ENCODE measurements around the gene FAM20C. TPM values are rescaled to one million over a fixed set of nuclear protein-coding genes. Genes with fewer than 3 reads are reported as not detected.

The FAM20C gene
- total and polyA plus RNA-seq, 3 experiments from 2014 or later: 3.2 to 3.6 TPM; not detected in 1

GRCh38 chr7:279821-280220 lies 87.5 kb downstream of the FAM20C start:
- Mint-ChIP-seq H3K27me3 (peaks cover 6 to 30% of the 10 kb centered on the region in 2 donors), H3K4me3 (no peak overlapping the region), H3K9me3 (peaks cover 0 to 9% (median 3%) of the 10 kb centered on the region in 5 donors), H3K4me1 (no peaks in the 10 kb centered on the region), H3K27ac (no peak overlapping the region), H3K36me3 (no peaks in the 10 kb centered on the region)
- H3K4me1 ChIP-seq (ENCODE audit: insufficient read depth, low read length): no peaks in the 10 kb centered on the region
- peaks cover 6% of the 10 kb centered on the region for H3K27me3 ChIP-seq (ENCODE audit: insufficient read depth, low read length, poor library complexity, severe bottlenecking)
- DNase-seq: no peak
- no peak overlapping the region for H3K4me3 ChIP-seq (ENCODE audit: low read length)
- ChIA-PET POLR2A (no interaction called here), CTCF (no interaction called here)
- no peak overlapping the region for H3K27ac ChIP-seq (ENCODE audit: low read depth, low read length)
- H3K9me3 ChIP-seq (ENCODE audit: low read length): no peaks in the 10 kb centered on the region
- no peaks in the 10 kb centered on the region for H3K36me3 ChIP-seq (ENCODE audit: insufficient read depth, low read length)

- H3K9me3 ChIP-seq (ENCODE audit: low read length): no peaks in the 10 kb centered on the region
- H3K36me3 ChIP-seq (ENCODE audit: insufficient read depth, low read length): no peaks in the 10 kb centered on the region
- no peak overlapping the region for H3K27ac ChIP-seq (ENCODE audit: low read depth, low read length)
- POLR2A ChIA-PET: no interaction called here
- no peaks in the 10 kb centered on the region for H3K36me3 Mint-ChIP-seq
- H3K4me3 ChIP-seq (ENCODE audit: low read length): no peak overlapping the region
- no peak for DNase-seq
- H3K27ac Mint-ChIP-seq: no peak overlapping the region
- H3K27me3 ChIP-seq (ENCODE audit: insufficient read depth, low read length, poor library complexity, severe bottlenecking): peaks cover 6% of the 10 kb centered on the region
- H3K4me1 Mint-ChIP-seq: no peaks in the 10 kb centered on the region
- no peak overlapping the region for H3K4me3 Mint-ChIP-seq
- H3K4me1 ChIP-seq (ENCODE audit: insufficient read depth, low read length): no peaks in the 10 kb centered on the region
- H3K9me3 Mint-ChIP-seq: peaks cover 0 to 5% (median 0%) of the 10 kb centered on the region in 5 donors
- CTCF ChIA-PET: no interaction called here
- H3K27me3 Mint-ChIP-seq: peaks cover 9 to 33% of the 10 kb centered on the region in 2 donors
Measured at GRCh38 chr7:280461-280860, 88.1 kb downstream of the FAM20C start.

- Histone ChIP-seq H3K36me3 (ENCODE audit: insufficient read depth, low read length) (no peaks in the 10 kb centered on the region), H3K4me3 (ENCODE audit: low read length) (no peak overlapping the region), H3K27me3 (ENCODE audit: insufficient read depth, low read length, poor library complexity, severe bottlenecking) (peaks cover 6% of the 10 kb centered on the region), H3K27ac (ENCODE audit: low read depth, low read length) (no peak overlapping the region), H3K4me1 (ENCODE audit: insufficient read depth, low read length) (no peaks in the 10 kb centered on the region), H3K9me3 (ENCODE audit: low read length) (no peaks in the 10 kb centered on the region)
- Mint-ChIP-seq H3K4me1 (no peaks in the 10 kb centered on the region), H3K27me3 (peaks cover 15 to 39% of the 10 kb centered on the region in 2 donors), H3K36me3 (no peaks in the 10 kb centered on the region), H3K4me3 (no peak overlapping the region), H3K27ac (no peak overlapping the region), H3K9me3 (peaks cover 0 to 3% (median 0%) of the 10 kb centered on the region in 5 donors)
- ChIA-PET POLR2A (no interaction called here), CTCF (no interaction called here)
- no peak for DNase-seq
Measured at GRCh38 chr7:281637-282036, 89.3 kb downstream of the FAM20C start.

GRCh38 chr7:282621-283020 lies 90.2 kb downstream of the FAM20C start:
- Mint-ChIP-seq H3K27ac (no peak overlapping the region), H3K9me3 (no peaks in the 10 kb centered on the region), H3K27me3 (peaks cover 18 to 38% of the 10 kb centered on the region in 2 donors), H3K36me3 (no peaks in the 10 kb centered on the region), H3K4me1 (no peaks in the 10 kb centered on the region), H3K4me3 (no peak overlapping the region)
- Histone ChIP-seq H3K36me3 (ENCODE audit: insufficient read depth, low read length) (no peaks in the 10 kb centered on the region), H3K4me1 (ENCODE audit: insufficient read depth, low read length) (no peaks in the 10 kb centered on the region), H3K4me3 (ENCODE audit: low read length) (no peak overlapping the region), H3K27me3 (ENCODE audit: insufficient read depth, low read length, poor library complexity, severe bottlenecking) (peaks cover 6% of the 10 kb centered on the region), H3K27ac (ENCODE audit: low read depth, low read length) (no peak overlapping the region), H3K9me3 (ENCODE audit: low read length) (no peaks in the 10 kb centered on the region)
- CTCF ChIA-PET: no interaction called here
- DNase-seq: no peak
- POLR2A ChIA-PET: no interaction called here

GRCh38 chr7:284762-285722 lies 92.7 kb downstream of the FAM20C start:
- Histone ChIP-seq H3K9me3 (ENCODE audit: low read length) (no peaks in the 10 kb centered on the region), H3K27ac (ENCODE audit: low read depth, low read length) (no peak overlapping the region), H3K4me3 (ENCODE audit: low read length) (no peak overlapping the region), H3K27me3 (ENCODE audit: insufficient read depth, low read length, poor library complexity, severe bottlenecking) (peaks cover 1% of the 10 kb centered on the region), H3K36me3 (ENCODE audit: insufficient read depth, low read length) (no peaks in the 10 kb centered on the region), H3K4me1 (ENCODE audit: insufficient read depth, low read length) (no peaks in the 10 kb centered on the region)
- Mint-ChIP-seq H3K27ac (no peak overlapping the region), H3K4me3 (no peak overlapping the region), H3K9me3 (no peaks in the 10 kb centered on the region), H3K36me3 (no peaks in the 10 kb centered on the region), H3K4me1 (no peaks in the 10 kb centered on the region), H3K27me3 (peaks cover 29 to 37% of the 10 kb centered on the region in 2 donors)
- POLR2A ChIA-PET: no interaction called here
- CTCF ChIA-PET: no interaction called here
- DNase-seq: no peak

GRCh38 chr7:285731-286130 lies 93.4 kb downstream of the FAM20C start:
- Histone ChIP-seq H3K9me3 (ENCODE audit: low read length) (no peaks in the 10 kb centered on the region), H3K36me3 (ENCODE audit: insufficient read depth, low read length) (no peaks in the 10 kb centered on the region), H3K4me1 (ENCODE audit: insufficient read depth, low read length) (no peaks in the 10 kb centered on the region), H3K27ac (ENCODE audit: low read depth, low read length) (no peak overlapping the region), H3K27me3 (ENCODE audit: insufficient read depth, low read length, poor library complexity, severe bottlenecking) (no peaks in the 10 kb centered on the region), H3K4me3 (ENCODE audit: low read length) (no peak overlapping the region)
- no peak for DNase-seq
- H3K27me3 Mint-ChIP-seq: peaks cover 31% of the 10 kb centered on the region in 2 donors
- H3K27ac Mint-ChIP-seq: no peak overlapping the region
- no peaks in the 10 kb centered on the region for H3K9me3 Mint-ChIP-seq
- CTCF ChIA-PET: no interaction called here
- H3K36me3 Mint-ChIP-seq: no peaks in the 10 kb centered on the region
- POLR2A ChIA-PET: no interaction called here
- H3K4me3 Mint-ChIP-seq: no peak overlapping the region
- no peaks in the 10 kb centered on the region for H3K4me1 Mint-ChIP-seq

- H3K27me3 ChIP-seq (ENCODE audit: insufficient read depth, low read length, poor library complexity, severe bottlenecking): no peaks in the 10 kb centered on the region
Measured at GRCh38 chr7:286266-286665, 93.9 kb downstream of the FAM20C start.

GRCh38 chr7:288671-289101 lies 96.3 kb downstream of the FAM20C start:
- CTCF ChIA-PET: no interaction called here

More at GRCh38 chr7:286266-286665, 93.9 kb downstream of the FAM20C start:
- Histone ChIP-seq H3K4me1 (ENCODE audit: insufficient read depth, low read length) (no peaks in the 10 kb centered on the region), H3K9me3 (ENCODE audit: low read length) (no peaks in the 10 kb centered on the region), H3K36me3 (ENCODE audit: insufficient read depth, low read length) (no peaks in the 10 kb centered on the region), H3K4me3 (ENCODE audit: low read length) (no peak overlapping the region), H3K27ac (ENCODE audit: low read depth, low read length) (no peak overlapping the region)
- ChIA-PET POLR2A (no interaction called here), CTCF (no interaction called here)
- DNase-seq: no peak
- Mint-ChIP-seq H3K36me3 (no peaks in the 10 kb centered on the region), H3K4me3 (no peak overlapping the region), H3K27me3 (peaks cover 26 to 31% of the 10 kb centered on the region in 2 donors), H3K9me3 (no peaks in the 10 kb centered on the region), H3K4me1 (no peaks in the 10 kb centered on the region), H3K27ac (no peak overlapping the region)

More at GRCh38 chr7:288671-289101, 96.3 kb downstream of the FAM20C start:
- no peak for DNase-seq
- Histone ChIP-seq H3K4me3 (ENCODE audit: low read length) (no peak overlapping the region), H3K4me1 (ENCODE audit: insufficient read depth, low read length) (no peaks in the 10 kb centered on the region), H3K36me3 (ENCODE audit: insufficient read depth, low read length) (no peaks in the 10 kb centered on the region), H3K27ac (ENCODE audit: low read depth, low read length) (no peak overlapping the region), H3K9me3 (ENCODE audit: low read length) (no peaks in the 10 kb centered on the region), H3K27me3 (ENCODE audit: insufficient read depth, low read length, poor library complexity, severe bottlenecking) (peaks cover 12% of the 10 kb centered on the region)
- Mint-ChIP-seq H3K36me3 (no peaks in the 10 kb centered on the region), H3K9me3 (no peaks in the 10 kb centered on the region), H3K4me3 (no peak overlapping the region), H3K4me1 (no peaks in the 10 kb centered on the region), H3K27ac (no peak overlapping the region), H3K27me3 (peaks cover 39 to 45% of the 10 kb centered on the region in 2 donors)
- POLR2A ChIA-PET: no interaction called here
